ENCODE results near the gene PDE4D. TPM values are rescaled to one million over a fixed set of nuclear protein-coding genes. Genes with fewer than 3 reads are reported as not detected.

Gene PDE4D
- total RNA-seq, 1 experiment from 2014 or later = 2.4 TPM

DNA sequence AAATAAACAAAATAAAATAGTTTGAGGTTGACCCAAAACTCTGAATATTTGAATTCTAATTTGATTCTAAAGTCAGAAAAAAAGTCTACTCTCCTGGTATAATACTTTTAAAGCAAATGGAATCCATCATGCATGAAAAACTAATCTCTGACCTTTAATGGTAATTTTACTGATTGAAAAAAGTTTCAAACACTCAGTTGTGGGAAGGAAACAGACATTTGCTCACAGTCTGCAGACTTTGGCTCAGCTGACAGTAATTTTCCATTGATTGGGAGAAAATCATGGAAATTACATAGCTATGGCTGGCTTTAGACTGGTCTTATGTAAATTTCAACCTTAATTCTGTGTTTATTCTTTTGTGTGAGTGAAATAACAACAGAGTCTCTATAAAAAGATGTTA is 574.3 kb downstream of the PDE4D start:
- no peaks in the 10 kb centered on the region for H3K4me1 ChIP-seq (ENCODE audit: control insufficient read depth, insufficient read depth, low read length)
- no peaks in the 10 kb centered on the region for H3K36me3 ChIP-seq (ENCODE audit: control insufficient read depth, insufficient read depth, low read length)
- CTCF ChIA-PET = no interaction called here
- H3K9me3 ChIP-seq (ENCODE audit: control insufficient read depth, insufficient read depth, low read depth, low read length) = no peaks in the 10 kb centered on the region
- POLR2A ChIA-PET = no interaction called here
- TF ChIP-seq POLR2AphosphoS5 (IDR thresholded peaks at IDR 0.05; ENCODE audit: low read depth, low read length) = no peak
- TF ChIP-seq, protein P1, sequence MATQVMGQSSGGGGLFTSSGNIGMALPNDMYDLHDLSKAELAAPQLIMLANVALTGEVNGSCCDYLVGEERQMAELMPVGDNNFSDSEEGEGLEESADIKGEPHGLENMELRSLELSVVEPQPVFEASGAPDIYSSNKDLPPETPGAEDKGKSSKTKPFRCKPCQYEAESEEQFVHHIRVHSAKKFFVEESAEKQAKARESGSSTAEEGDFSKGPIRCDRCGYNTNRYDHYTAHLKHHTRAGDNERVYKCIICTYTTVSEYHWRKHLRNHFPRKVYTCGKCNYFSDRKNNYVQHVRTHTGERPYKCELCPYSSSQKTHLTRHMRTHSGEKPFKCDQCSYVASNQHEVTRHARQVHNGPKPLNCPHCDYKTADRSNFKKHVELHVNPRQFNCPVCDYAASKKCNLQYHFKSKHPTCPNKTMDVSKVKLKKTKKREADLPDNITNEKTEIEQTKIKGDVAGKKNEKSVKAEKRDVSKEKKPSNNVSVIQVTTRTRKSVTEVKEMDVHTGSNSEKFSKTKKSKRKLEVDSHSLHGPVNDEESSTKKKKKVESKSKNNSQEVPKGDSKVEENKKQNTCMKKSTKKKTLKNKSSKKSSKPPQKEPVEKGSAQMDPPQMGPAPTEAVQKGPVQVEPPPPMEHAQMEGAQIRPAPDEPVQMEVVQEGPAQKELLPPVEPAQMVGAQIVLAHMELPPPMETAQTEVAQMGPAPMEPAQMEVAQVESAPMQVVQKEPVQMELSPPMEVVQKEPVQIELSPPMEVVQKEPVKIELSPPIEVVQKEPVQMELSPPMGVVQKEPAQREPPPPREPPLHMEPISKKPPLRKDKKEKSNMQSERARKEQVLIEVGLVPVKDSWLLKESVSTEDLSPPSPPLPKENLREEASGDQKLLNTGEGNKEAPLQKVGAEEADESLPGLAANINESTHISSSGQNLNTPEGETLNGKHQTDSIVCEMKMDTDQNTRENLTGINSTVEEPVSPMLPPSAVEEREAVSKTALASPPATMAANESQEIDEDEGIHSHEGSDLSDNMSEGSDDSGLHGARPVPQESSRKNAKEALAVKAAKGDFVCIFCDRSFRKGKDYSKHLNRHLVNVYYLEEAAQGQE (IDR thresholded peaks at IDR 0.05; ENCODE audit: insufficient read depth in 1 of 2, low read depth in 2 of 2, low read length in 1 of 2) = no peak
- TF ChIP-seq, protein P2, sequence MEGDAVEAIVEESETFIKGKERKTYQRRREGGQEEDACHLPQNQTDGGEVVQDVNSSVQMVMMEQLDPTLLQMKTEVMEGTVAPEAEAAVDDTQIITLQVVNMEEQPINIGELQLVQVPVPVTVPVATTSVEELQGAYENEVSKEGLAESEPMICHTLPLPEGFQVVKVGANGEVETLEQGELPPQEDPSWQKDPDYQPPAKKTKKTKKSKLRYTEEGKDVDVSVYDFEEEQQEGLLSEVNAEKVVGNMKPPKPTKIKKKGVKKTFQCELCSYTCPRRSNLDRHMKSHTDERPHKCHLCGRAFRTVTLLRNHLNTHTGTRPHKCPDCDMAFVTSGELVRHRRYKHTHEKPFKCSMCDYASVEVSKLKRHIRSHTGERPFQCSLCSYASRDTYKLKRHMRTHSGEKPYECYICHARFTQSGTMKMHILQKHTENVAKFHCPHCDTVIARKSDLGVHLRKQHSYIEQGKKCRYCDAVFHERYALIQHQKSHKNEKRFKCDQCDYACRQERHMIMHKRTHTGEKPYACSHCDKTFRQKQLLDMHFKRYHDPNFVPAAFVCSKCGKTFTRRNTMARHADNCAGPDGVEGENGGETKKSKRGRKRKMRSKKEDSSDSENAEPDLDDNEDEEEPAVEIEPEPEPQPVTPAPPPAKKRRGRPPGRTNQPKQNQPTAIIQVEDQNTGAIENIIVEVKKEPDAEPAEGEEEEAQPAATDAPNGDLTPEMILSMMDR (IDR thresholded peaks at IDR 0.05) = no peak
- no peak for TF ChIP-seq SIN3A (IDR thresholded peaks at IDR 0.05; ENCODE audit: borderline replicate concordance, insufficient read depth, low read depth, low read length)
- no peak for TF ChIP-seq TCF7L2 (IDR thresholded peaks at IDR 0.05; ENCODE audit: low read depth, low read length)
- no peak overlapping the region for H3K4me3 ChIP-seq (ENCODE audit: low read depth in 2 of 2, low read length in 2 of 2)
- in situ Hi-C loops (cut with HindIII; ENCODE audit: low pct_unique_long_range_greater_than_20kb, low sequenced_read_pairs) (no loop called here), intact Hi-C loops (cut with micrococcal nuclease; ENCODE audit: unreplicated experiment) (no loop called here)
- no TSS peak for BruUV-seq (replicated peaks)
- ATAC-seq (no peak), DNase-seq (ENCODE audit: low read depth, low spot score) (no peak)
- H3K27me3 ChIP-seq (ENCODE audit: control insufficient read depth, insufficient read depth, low read length) = no peaks in the 10 kb centered on the region
- no peak overlapping the region for H3K27ac ChIP-seq (ENCODE audit: low read length)

DNA sequence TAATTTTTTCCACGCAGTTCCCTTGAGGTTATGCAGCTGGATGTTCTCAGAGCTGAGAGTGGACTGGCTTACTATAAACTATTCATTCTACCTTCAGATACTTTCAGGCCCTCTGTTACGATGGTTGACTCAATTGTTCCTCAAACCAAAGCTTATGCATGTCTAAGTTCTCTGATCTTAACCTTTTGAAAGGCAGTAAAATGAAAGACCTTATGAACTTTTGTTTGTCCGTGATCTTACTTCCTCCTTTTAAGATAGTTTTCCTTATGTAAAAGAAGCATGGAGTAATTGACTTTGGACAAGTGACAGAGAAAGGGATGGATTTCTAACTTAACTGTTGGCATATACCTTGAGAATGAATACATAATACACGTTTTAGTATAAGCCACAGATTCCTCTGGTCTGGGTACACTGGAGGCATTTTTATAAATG is 575.7 kb downstream of the PDE4D start:
- ATAC-seq (peak; percentile 26; the same call in 1 of the 2 replicates), DNase-seq (ENCODE audit: low read depth, low spot score) (no peak)
- CTCF ChIA-PET = interaction anchor here (1.7 kb wide), 1 partner anchor 130 kb away, joined by 4 read pairs; no protein-coding TSS in a partner anchor
- Histone ChIP-seq H3K27me3 (ENCODE audit: control insufficient read depth, insufficient read depth, low read length) (no peaks in the 10 kb centered on the region), H3K4me1 (ENCODE audit: control insufficient read depth, insufficient read depth, low read length) (no peaks in the 10 kb centered on the region), H3K27ac (ENCODE audit: low read length) (no peak overlapping the region), H3K9me3 (ENCODE audit: control insufficient read depth, insufficient read depth, low read depth, low read length) (no peaks in the 10 kb centered on the region), H3K4me3 (ENCODE audit: low read depth in 2 of 2, low read length in 2 of 2) (peak overlapping the region in 1 of 2 experiments; percentile 12; a peak in 1 of 4 replicates), H3K36me3 (ENCODE audit: control insufficient read depth, insufficient read depth, low read length) (no peaks in the 10 kb centered on the region)
- POLR2A ChIA-PET = interaction anchor here (0.6 kb wide), 1 partner anchor 27 kb away, joined by 3 read pairs; no protein-coding TSS in a partner anchor
- in situ Hi-C loops (cut with HindIII; ENCODE audit: low pct_unique_long_range_greater_than_20kb, low sequenced_read_pairs) = no loop called here
- TF ChIP-seq, protein P2 (IDR thresholded peaks at IDR 0.05) = no peak
- TF ChIP-seq SIN3A (IDR thresholded peaks at IDR 0.05; ENCODE audit: borderline replicate concordance, insufficient read depth, low read depth, low read length) (no peak), TCF7L2 (IDR thresholded peaks at IDR 0.05; ENCODE audit: low read depth, low read length) (no peak), POLR2AphosphoS5 (IDR thresholded peaks at IDR 0.05; ENCODE audit: low read depth, low read length) (no peak)
- TF ChIP-seq, protein P1 (IDR thresholded peaks at IDR 0.05; ENCODE audit: insufficient read depth in 1 of 2, low read depth in 2 of 2, low read length in 1 of 2) = no peak
- intact Hi-C loops (cut with micrococcal nuclease; ENCODE audit: unreplicated experiment) = no loop called here
- no TSS peak for BruUV-seq (replicated peaks)
